NCI-H69 (cell line): Measurements from ENCODE around the gene LRRC23.

ENCODE experiments used
- DNase-seq: peaks from one replicate; lab custom pipeline; 2025; lab: John Stamatoyannopoulos, UW

The LRRC23 gene

DNA sequence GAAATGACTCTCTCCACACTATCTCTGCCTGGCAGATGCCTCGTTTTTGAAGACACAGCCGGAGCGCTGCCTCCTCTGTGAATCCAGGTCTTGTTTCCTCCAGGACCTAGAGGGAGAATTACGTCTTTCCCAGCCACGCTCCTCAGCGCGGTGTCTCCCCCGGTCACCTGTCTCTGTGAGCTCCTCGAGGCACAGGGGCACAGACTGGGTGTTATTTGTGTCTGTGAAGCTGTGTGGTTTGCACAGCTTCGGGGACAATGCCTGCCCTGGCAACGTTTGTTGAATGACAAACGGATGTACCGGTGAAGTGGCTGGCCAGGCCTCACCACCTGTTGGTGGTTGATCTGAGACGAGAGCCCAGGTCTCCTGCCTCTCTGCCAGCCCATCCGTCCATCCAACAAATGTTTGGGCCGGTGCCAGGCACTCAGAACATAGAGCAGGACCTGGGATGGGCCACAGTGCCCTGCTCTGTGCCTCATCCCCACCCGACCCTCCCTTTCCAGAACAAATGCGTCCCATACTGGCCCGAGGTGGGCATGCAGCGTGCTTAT is 52.6 kb downstream of the LRRC23 start:
- no peak for DNase-seq

DNA sequence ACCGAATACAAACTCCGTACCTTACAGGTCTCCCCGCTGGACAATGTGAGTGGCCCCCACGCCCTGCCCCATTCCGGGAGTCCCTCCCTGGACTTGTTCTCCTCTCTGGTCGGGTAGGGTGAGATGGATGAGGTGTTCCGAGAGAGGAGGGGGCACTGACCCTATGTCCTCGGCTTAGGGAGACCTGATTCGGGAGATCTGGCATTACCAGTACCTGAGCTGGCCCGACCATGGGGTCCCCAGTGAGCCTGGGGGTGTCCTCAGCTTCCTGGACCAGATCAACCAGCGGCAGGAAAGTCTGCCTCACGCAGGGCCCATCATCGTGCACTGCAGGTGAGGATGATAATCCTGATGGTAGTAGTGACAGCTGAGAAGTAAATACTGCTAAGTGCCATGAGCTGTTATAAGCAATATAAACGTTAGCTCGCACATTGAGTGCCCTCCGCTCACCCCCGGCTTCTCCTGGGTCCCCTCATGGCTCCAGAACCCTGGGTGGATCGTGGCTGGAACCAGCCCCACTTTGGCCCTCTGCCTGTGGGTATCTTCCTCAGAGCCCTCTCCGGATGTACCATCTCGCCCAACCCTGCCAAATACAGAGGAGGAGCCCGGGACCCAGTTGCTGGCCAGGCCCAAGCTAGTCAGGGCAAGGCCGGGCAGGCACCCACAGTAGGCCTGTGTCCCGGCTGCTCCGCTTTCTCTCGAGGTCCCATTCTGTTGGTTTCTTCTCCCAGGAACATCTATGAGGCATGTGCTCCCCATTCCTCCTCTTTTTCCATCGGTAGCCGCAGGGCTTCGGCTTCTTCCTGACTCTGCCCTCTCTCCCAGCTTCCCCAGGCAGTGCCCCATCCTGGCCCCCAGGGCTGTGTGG is 53.4 kb downstream of the LRRC23 start:
- no peak for DNase-seq

DNA sequence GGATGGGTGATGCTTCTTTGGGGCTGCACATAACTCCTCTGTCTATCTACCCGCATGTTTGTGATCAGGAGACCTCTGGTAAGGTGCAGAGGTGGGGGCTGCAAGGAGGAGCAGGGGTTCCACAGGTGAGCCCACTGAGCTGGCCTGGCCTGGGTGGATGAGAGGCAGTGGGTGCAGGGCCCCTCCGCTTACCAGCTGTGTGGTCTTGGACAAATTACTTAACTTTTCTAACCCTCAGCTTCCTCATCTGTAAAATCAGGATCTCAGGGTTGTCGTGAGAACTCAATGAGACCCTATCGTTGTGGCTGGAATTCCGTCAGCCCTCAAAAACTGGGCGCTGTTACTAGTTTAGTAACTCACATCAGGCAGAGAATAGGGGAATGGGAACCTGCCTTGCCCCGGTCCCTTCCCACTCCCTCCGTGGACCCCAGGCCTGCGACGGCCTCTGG is 54.0 kb downstream of the LRRC23 start:
- DNase-seq, result no peak

DNA sequence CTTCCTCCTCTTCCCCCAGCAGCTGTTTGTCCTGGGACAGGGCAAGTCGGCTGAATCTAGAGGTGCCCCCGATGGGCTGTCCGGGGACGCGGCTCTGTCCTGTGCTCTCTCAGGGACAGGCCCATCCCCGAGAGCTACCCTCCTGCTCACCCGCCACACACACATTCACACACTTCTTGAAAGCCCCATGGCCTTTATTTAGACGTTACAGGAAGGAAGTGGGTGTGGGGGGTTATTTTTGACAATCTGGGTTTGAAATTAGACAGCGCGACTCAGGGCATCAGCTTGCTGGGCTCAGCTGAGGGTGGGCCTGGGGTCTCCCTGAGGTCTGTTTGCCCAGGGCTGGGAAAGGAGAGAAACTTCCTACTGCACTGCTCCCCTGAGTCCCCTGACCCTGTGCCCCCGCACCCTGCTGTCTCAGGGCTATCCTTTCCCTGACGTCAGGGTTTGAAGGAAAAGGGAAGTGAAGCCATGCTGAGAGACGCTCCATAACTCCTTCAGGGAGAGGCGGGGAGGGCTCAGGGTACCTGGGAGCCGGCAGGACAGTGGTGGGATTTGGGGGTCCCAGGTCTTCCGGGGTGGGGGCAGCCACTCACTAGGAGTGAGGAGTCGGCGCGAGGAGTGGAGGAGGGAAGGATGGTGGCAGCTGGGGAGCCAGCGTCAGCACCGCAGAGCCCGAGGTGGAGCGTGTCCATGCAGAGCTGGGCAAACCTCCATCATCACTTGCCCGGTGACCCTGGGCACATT is 54.6 kb downstream of the LRRC23 start:
- no peak for DNase-seq

DNA sequence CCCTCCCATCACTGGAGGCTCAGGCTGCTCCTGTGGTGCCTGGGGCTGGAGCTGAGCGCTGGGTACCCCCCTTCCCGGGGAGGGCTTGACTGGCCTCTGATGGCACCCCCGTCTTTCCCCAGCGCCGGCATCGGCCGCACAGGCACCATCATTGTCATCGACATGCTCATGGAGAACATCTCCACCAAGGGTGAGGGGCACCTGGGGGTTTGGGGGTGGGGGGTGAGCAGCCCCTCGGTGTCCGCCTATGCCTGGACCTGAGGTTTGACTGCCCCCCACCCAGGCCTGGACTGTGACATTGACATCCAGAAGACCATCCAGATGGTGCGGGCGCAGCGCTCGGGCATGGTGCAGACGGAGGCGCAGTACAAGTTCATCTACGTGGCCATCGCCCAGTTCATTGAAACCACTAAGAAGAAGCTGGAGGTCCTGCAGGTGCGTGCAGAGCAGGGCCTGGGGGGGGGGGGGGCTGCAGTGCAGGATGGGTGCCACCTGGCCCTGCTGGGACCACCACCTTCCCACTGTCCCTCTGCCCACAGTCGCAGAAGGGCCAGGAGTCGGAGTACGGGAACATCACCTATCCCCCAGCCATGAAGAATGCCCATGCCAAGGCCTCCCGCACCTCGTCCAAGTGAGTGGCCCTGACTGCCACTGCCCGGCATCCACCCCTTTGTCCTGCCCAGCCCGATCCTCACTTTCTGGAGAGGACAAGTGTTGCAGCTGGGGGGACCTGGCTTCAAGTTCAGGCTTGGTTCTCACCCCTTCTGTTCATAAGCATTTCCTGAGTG is 55.4 kb downstream of the LRRC23 start:
- DNase-seq, result no peak

DNA sequence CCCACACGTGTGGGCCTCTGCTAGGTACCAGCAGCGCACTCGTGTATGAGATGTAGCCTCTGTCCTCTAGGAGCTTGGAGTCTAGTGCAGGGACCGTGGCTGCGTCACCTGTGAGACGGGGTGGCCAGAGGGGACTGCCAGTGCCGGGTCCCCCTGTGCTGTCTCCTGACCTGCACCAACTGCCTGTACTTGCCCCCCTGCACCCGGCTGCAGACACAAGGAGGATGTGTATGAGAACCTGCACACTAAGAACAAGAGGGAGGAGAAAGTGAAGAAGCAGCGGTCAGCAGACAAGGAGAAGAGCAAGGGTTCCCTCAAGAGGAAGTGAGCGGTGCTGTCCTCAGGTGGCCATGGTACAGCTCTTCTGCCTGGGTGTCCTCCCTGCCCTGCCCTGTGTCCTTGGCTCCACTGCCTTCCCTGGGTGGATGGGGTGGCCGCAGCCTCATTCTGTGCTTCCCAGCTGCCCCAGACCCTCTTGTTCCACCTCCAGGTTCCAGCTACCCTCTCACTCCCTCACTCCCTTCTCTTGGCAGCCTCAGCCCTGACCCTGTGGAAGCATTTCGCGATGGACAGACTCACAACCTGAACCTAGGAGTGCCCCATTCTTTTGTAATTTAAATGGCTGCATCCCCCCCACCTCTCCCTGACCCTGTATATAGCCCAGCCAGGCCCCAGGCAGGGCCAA is 56.1 kb downstream of the LRRC23 start:
- DNase-seq, result peak; percentile 42

DNA sequence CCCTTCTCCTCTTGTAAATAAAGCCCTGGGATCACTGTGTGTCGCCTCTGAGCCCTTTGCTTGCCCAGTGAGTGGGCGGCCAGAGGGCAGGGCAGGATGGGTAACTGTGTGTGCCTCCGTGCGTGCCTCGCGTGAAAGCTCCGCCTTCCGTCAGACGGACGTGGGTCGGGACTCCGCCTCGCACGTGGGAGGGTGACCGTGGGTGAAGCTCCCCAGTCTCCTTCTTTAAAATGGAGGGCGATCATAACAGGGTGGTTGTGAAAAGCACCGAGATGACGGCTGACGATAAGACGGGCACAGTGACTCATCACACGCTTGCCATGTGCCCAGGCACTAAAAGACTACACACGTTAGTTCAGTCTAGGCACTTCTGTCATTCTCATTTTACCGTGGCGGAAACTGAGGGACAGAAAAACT is 56.7 kb downstream of the LRRC23 start:
- peak; percentile 78 for DNase-seq

DNA sequence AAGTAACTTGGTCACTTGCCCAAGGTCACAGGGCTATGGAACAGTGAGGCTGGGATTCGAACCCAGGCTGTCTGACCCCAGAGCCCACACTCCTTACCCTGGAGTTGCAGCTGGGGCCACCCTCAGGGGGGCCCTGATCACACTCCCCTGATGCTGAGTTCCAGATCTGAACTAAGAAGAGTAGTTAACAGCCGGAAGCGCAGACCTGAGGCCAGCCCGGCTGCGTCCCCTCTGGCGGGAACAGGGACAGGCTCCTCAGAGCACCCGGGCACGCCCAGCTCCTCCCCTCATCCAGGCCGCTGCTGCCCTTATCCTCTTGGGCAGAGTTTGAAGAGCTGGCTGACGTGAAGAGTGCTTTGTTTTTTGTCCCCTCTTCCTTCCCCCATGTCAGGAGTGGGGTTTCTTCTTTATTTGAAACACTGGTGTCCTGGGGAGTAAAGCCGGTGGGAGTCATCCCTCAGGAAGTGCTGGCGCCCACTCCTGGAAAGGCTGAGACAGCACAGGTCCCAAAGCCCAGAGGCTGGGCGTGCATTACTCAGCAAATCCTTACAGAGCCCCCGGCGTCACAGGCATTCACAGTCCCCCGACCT is 57.2 kb downstream of the LRRC23 start:
- DNase-seq, result peak; percentile 99

DNA sequence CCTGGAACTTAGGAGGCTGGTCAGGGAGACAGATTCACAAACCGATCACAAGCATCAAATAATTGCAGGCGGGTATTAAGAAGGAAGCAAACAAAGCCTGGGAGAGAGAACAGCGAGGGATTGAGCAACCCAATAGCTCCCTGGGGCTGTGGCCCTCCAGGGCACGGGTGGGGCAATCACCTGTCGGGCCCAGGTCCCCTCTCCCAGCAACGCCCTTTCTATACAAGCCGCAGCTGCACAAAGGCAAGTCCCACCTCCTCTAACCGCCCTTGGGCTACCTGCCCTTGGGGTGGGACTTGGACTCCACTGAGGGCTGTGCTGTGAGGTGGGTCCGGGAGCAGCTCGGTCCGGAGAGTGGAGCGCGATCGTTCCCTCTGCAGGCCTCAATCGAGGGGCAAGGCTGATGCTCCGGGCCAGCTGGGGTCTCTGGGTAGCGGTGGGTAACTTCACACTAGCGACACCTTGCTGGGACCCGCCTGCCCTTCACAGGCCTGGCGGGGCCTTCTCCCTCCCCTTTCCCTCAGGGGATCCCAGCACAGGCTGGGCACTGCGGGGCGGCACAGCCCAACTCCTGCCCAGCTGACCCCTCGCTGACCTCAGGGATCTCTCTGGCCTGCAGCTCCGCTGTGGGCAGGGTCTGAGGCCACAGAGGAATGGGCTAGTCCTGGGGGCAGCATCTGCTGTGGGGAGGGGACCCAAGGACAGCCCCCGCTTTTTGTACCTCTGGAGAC is 57.8 kb downstream of the LRRC23 start:
- peak; percentile 99 for DNase-seq

DNA sequence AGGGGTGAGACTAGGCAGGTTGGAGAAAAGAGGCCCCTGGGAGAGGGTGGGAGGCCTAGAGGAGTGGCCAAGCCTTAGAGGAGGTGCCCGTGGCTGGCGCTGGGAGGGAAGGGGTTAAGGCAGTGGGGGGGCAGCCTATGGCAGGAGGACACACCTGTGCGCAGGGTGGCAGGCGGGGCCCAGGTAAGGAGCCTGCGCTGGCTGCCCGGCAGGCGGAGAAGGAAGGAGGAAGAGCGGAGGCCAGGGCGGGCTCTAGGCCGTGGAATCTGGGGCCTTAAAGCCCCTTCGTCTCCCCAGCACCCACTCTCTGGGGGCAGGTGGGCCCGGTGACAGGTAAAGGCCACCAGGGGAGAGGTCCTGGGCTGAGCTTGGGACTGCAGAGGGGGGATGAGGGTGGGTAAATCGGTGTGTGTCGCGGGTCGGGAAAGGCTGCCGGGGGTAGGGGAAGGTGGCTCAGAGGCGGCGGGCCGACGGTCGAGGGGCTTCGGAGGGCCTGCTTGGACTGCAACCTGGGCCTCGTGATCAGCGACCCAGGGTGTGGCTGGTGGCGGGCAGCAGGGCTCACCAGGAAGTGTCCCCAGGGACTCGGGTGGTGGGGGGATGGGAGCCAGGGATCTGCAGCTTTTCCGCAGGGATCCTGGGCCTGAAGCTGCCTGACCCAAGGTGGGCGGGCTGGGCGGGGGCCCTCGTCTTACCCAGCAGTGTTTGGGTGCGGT is 58.6 kb downstream of the LRRC23 start:
- peak; percentile 98 for DNase-seq
